ENCODE results near the gene PLA2G4E. TPM values are rescaled to one million over a fixed set of nuclear protein-coding genes. Genes with fewer than 3 reads are reported as not detected.

PLA2G4E gene
- total RNA-seq, 1 experiment from 2014 or later: not detected

DNA sequence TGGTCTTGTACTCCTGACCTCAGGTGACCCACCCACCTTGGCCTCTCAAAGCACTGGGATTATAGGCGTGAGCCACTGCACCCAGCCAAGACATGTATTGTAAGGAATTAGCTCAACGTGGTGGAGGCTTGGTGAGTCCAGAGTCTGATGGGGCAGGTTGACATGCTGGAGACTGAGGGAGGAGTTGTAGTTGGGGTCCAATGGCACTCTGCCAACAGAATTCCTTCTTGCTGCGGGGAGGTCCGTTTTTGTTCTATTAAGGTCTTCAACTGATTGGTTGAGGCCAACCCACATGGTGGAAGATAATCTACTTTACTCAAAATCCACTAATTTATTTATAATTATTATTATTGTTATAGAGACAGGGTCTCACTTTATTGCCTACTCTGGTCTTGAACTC is 43.4 kb upstream of the PLA2G4E start:
- CTCF ChIA-PET: interaction anchor here (0.7 kb wide), 1 partner anchor 9 kb away, joined by 3 read pairs; no protein-coding TSS in a partner anchor
- Histone ChIP-seq H3K36me3 (ENCODE audit: control insufficient read depth in 1 of 2, insufficient read depth in 2 of 2, low read length in 2 of 2) (no peaks in the 10 kb centered on the region), H3K79me2 (ENCODE audit: insufficient read depth, low read length) (no peaks in the 10 kb centered on the region), H3K4me2 (ENCODE audit: low read length) (no peak overlapping the region), H3K9me3 (ENCODE audit: control insufficient read depth in 1 of 2, insufficient read depth in 1 of 2, low read depth in 1 of 2, low read length in 2 of 2) (no peaks in the 10 kb centered on the region), H3K27ac (ENCODE audit: low read depth, low read length) (no peak overlapping the region), H3K4me1 (ENCODE audit: control insufficient read depth in 1 of 2, insufficient read depth in 2 of 2, low read length in 2 of 2) (peaks cover 0 to 14% of the 10 kb centered on the region in 2 experiments; a peak in 2 of 4 replicates), H2AFZ (ENCODE audit: low read depth, low read length, poor library complexity, severe bottlenecking) (no peak overlapping the region), H3K27me3 (ENCODE audit: insufficient read depth, low read length) (no peaks in the 10 kb centered on the region), H4K20me1 (ENCODE audit: insufficient read depth) (no peaks in the 10 kb centered on the region), H3K9ac (ENCODE audit: low read length) (no peak overlapping the region), H3K4me3 (replicated peaks in 1 of 2; ENCODE audit: low read depth in 1 of 2, low read length in 2 of 2) (no peak overlapping the region), H3K9me2 (ENCODE audit: insufficient read depth) (no peaks in the 10 kb centered on the region)
- ATAC-seq (no peak), DNase-seq (ENCODE audit: low read depth, low spot score) (no peak)
- BruUV-seq (replicated peaks): no TSS peak
- TF ChIP-seq CBX3 (IDR thresholded peaks at IDR 0.05; ENCODE audit: low read depth) (no peak), JUND (IDR thresholded peaks at IDR 0.05) (no peak), CEBPB (IDR thresholded peaks at IDR 0.05; ENCODE audit: low read depth) (no peak), ZBTB33 (IDR thresholded peaks at IDR 0.05; ENCODE audit: extremely low read depth, insufficient replicate concordance, low read length) (no peak), ZNF274 (IDR thresholded peaks at IDR 0.05; ENCODE audit: low read depth, low read length) (no peak), RAD21 (IDR thresholded peaks at IDR 0.05; ENCODE audit: low read depth) (no peak), ATF3 (IDR thresholded peaks at IDR 0.05) (no peak), EGR1 (IDR thresholded peaks at IDR 0.05; ENCODE audit: low read depth) (no peak), ELF1 (IDR thresholded peaks at IDR 0.05; ENCODE audit: borderline replicate concordance, low read depth) (no peak), TCF7L2 (IDR thresholded peaks at IDR 0.05; ENCODE audit: borderline replicate concordance, extremely low read depth, insufficient read depth, insufficient read length) (no peak), ZFX (IDR thresholded peaks at IDR 0.05) (no peak), SP1 (IDR thresholded peaks at IDR 0.05; ENCODE audit: low read depth) (no peak)
- TF ChIP-seq, protein P1, sequence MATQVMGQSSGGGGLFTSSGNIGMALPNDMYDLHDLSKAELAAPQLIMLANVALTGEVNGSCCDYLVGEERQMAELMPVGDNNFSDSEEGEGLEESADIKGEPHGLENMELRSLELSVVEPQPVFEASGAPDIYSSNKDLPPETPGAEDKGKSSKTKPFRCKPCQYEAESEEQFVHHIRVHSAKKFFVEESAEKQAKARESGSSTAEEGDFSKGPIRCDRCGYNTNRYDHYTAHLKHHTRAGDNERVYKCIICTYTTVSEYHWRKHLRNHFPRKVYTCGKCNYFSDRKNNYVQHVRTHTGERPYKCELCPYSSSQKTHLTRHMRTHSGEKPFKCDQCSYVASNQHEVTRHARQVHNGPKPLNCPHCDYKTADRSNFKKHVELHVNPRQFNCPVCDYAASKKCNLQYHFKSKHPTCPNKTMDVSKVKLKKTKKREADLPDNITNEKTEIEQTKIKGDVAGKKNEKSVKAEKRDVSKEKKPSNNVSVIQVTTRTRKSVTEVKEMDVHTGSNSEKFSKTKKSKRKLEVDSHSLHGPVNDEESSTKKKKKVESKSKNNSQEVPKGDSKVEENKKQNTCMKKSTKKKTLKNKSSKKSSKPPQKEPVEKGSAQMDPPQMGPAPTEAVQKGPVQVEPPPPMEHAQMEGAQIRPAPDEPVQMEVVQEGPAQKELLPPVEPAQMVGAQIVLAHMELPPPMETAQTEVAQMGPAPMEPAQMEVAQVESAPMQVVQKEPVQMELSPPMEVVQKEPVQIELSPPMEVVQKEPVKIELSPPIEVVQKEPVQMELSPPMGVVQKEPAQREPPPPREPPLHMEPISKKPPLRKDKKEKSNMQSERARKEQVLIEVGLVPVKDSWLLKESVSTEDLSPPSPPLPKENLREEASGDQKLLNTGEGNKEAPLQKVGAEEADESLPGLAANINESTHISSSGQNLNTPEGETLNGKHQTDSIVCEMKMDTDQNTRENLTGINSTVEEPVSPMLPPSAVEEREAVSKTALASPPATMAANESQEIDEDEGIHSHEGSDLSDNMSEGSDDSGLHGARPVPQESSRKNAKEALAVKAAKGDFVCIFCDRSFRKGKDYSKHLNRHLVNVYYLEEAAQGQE (IDR thresholded peaks at IDR 0.05; ENCODE audit: low read depth): no peak
- POLR2A ChIA-PET: no interaction called here
- RAD21 ChIA-PET (ENCODE audit: low non-redundant PET in 1 of 2, low total read pairs in 2 of 2, uncharacterized antibody in 2 of 2, unreplicated experiment in 2 of 2): no interaction called here
- intact Hi-C loops (cut with micrococcal nuclease): no loop called here

Measured in HCT116 (cell line).